NCI-H774 (cell line): ENCODE measurements around the gene SNRNP70.
A peak's percentile ranks its signal among the peaks of the same experiment; 100 is the strongest.
"Not testable (repeated sequence)": the region's sequence is repeated elsewhere in the genome, so short reads cannot be mapped to it uniquely, and the experiment has no call there.

Experiments
- DNase-seq: peaks from one replicate; lab custom pipeline; 2025; lab: John Stamatoyannopoulos, UW

SNRNP70 gene

DNA sequence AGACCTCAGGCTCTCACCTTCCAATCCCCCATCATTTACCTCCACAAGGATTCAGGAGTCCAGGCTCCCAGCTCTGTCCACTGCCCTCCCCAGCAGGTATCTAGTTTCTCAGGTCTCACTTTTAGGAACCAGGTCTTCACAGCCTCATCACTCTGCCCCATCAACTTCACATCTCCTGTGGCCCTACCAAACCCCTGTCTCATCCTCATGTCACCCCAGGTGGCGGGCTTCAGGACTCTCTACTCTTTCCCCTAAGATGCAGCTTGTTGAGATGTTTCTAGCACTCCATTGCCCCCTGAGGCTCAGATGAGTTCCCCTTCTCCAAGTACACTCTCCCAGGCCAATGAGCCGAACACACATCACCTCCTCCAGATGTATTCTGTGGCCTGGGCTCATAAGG is 35.6 kb downstream of the SNRNP70 start:
- no peak for DNase-seq

GRCh38 chr19:49121841-49122240 is 36.6 kb downstream of the SNRNP70 start:
- not testable (repeated sequence) for DNase-seq

DNA sequence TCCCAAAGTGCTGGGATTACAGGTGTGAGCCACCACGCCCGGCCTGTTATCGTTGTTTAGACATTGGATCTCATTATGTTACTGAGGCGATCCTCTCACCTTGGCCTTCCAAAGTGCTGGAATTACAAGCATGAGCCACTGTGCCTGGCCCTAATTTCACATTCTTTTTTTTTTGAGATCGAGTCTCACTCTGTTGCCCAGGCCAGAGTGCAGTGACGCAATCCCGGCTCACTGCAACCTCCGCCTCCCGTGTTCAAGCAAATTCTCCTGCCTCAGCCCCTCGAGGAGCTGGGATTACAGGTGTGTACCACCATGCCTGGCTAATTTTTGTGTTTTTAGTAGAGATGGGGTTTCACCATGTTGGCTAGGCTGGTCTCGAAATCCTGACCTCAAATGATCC is 38.0 kb downstream of the SNRNP70 start:
- DNase-seq = not testable (repeated sequence)

DNA sequence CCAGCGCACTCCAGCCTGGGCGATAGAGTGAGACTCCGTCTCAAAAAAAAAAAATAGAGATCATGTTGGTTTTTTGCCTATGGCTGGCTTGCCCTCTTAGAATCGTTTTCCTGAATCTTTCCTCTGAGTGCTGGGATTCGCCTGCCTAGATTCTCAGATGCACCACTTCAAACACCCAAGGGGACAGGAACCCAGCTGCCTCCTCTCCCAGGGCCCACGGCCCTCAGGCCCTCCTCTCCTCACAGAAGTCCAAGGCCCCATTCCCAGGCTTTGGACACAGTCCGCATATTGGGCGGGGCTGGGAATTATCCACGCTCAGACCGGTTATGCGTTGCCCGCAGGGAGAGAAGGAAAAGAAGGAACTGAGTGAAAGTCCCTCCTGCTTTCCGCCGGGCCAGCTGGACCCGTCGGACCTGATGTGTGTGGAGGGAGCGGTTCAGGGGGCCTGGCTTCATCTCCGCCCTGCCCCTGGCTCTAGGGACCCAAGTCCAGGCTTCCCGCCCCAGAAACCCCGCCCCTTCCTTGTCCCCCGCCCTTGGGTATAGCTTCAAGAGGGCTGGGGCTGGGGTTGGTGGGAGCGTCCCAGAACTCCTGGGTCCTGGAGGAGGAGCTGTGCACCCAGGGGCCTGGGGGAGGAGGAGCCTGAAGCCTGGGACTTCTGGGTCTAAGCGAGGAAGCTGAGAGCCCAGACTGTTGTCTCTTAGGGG is 39.9 kb downstream of the SNRNP70 start:
- DNase-seq = no peak

GRCh38 chr19:49126575-49126974 is 41.3 kb downstream of the SNRNP70 start:
- no peak for DNase-seq

DNA sequence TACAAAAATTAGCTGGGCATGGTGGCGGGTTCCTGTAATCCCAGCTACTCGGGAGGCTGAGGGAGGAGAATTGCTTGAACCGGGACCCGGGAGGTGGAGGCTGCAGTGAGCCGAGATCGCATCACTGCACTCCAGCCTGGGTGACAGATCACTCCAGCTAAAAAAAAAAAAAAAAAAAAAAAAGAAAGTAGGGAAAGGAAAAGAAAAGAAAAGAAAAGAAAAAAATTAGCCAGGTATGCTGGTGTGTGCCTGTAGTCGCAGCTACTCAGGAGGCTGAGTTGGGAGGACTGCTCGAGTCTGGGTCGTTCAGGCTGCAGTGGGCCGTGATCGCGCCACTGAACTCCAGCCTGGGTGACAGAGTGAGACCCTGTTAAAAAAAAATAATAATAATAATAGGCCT is 42.0 kb downstream of the SNRNP70 start:
- DNase-seq = not testable (repeated sequence)

DNA sequence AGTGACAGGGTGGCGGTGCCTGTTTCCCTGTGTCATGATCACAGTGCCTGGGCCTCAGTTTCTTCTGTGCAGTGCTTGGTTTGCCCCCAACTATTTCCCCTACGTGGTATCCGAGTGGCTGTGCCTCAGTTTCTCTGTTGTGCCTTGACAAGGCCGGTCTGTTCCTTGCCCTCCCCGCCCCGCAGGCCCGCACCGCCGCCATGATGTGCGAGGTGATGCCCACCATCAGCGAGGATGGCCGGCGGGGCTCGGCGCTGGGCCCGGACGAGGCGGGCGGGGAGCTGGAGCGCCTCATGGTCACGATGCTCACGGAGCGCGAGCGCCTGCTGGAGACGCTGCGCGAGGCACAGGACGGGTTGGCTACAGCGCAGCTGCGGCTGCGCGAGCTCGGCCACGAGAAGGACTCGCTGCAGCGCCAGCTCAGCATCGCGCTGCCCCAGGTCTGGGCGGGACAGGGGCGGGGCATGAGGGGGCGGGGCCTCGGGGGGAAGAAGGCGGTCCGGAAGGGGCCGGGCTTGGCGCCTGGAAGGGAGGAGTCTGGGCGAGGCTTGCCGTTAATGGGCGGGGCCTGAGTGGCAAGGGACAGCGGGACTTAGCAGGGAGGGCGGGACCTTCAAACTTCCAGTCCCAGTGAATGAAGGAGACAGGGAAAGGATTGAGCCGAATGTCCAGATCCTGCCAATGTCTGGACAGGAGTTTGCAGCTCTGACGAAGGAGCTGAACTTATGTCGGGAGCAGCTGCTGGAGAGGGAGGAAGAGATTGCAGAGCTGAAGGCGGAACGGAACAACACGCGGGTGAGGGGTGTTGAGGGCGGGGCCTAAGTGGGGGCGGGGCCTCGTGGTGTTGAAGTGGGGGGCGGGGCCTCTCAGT is 42.7 kb downstream of the SNRNP70 start:
- DNase-seq = peak; percentile 94

DNA sequence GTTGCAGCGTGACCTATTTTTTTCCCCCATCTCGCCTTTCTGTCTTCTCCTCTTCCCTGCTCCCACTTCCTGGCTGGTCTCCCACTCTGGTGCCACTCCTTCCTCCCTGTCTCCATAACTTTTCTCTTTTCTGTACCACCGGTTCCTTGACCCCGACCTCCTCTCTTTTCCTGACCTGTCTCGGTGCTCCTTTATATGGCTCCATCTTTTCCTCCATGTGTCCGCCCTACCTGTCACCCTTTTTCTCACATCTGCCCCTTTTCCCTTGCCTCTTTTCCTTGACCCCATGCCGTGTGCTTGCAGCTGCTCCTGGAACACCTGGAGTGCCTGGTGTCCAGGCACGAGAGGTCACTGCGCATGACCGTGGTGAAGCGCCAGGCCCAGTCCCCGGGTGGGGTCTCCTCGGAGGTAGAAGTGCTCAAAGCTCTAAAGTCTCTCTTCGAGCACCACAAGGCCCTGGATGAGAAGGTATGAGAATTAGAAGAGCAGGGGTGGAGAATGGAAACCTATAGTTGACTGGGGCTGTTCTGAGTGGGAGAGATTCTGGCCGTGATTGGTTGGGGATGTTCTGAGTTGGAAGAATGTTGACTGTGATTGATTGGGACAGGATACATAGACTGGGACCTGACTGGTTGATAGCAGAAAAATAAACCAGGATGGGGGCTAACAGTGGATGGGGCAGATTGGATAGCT is 43.4 kb downstream of the SNRNP70 start:
- DNase-seq = peak; percentile 32

GRCh38 chr19:49129238-49129583 is 44.0 kb downstream of the SNRNP70 start:
- DNase-seq = no peak

DNA sequence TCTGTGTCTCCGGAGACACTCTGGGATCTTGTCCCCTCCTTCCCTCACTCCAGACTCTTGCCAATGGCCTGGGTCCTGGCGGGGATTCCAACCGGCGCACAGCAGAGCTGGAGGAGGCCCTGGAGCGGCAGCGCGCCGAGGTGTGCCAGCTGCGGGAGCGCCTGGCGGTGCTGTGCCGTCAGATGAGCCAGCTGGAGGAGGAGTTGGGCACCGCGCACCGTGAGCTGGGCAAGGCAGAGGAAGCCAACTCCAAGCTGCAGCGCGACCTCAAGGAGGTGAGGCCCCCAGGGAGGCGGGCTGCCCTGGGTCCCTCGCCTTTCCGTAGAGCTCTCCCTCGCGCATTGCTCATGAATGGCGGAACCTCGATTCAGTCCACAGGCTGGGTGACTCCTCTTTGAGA is 45.1 kb downstream of the SNRNP70 start:
- DNase-seq = no peak

DNA sequence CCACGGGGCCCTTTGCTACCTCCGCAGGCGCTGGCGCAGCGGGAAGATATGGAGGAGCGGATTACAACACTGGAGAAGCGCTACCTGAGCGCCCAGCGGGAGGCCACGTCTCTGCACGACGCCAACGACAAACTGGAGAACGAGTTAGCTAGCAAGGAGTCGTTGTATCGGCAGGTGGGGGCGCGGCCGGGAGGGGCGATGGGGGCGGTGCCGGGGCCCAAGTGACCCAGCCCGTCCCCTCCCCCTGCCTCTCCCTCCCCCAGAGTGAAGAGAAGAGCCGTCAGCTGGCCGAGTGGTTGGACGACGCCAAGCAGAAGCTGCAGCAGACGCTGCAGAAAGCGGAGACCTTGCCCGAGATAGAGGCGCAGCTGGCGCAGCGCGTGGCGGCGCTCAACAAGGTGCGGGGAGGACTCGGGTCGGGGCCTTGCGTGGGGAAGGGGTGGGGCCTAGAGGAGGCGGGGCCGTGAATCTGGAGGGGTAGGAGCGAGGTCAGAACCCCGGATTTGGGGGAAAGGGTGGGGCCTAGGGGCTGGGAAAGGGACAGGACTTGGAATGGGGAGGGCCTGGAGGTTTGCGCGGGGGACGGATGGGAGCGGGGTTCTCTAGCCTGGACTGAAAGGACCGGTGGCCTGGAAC is 47.8 kb downstream of the SNRNP70 start:
- DNase-seq = no peak

- DNase-seq = peak; percentile 17
Observed at GRCh38 chr19:49133621-49134454, 48.6 kb downstream of the SNRNP70 start.

- DNase-seq = no peak
Observed at GRCh38 chr19:49135686-49136085, 50.4 kb downstream of the SNRNP70 start.

DNA sequence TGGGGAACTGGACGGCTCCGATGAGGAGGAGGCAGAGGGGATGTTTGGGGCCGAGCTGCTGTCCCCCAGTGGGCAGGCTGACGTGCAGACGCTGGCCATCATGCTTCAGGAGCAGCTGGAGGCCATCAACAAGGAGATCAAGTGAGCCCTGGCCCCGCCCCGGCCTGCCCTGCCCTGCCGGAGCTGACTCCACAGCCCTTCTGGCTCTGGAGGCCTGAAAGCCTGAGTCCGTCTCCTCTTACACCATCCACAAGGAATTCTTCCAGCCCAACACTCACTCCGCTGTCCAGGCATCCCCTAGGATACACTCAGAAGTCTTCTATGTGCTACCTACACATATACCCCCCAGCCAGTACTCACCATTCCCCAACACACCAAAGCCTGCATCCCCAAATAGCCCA is 51.5 kb downstream of the SNRNP70 start:
- no peak for DNase-seq

- no peak for DNase-seq
Observed at GRCh38 chr19:49140951-49141350, 55.7 kb downstream of the SNRNP70 start.

DNA sequence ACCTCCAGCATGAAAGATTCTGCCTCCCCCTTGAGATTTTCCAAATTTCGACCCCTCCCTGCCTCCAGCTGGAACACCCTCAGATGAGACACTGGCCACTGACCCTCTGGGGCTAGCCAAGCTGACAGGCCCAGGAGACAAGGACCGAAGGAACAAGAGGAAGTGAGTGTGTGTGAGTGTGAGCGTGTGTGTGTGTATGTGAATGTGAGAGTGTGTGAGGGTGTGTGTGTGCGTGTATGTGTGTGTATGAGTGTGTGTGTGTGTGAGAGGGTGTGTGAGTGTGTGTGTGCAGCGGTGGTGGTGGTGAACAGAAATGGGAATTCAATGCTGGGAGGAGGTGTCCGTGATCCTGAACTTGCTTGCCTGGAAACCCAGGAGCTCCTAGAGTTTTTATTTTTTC is 56.1 kb downstream of the SNRNP70 start:
- DNase-seq = no peak

DNA sequence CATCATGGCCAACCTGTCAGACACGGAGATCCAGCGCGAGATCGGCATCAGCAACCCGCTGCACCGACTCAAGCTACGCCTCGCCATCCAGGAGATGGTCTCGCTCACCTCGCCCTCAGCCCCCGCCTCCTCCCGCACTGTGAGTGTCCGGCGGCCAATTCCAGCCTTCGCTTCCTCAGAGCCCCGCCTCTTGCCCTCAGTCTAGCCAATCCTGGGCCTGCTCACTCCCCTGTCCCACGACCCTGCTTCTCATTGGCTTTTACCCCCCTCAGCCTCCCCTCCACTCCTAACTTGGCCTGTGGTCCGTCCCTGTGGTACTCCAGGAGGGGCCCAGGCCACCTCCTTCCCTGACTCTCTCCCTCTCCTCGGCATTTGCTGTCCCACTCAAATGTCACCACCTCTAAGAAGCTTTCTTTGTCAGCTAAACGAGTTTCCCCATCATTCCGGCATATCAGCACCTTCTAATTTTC is 57.6 kb downstream of the SNRNP70 start:
- peak; percentile 89 for DNase-seq

DNA sequence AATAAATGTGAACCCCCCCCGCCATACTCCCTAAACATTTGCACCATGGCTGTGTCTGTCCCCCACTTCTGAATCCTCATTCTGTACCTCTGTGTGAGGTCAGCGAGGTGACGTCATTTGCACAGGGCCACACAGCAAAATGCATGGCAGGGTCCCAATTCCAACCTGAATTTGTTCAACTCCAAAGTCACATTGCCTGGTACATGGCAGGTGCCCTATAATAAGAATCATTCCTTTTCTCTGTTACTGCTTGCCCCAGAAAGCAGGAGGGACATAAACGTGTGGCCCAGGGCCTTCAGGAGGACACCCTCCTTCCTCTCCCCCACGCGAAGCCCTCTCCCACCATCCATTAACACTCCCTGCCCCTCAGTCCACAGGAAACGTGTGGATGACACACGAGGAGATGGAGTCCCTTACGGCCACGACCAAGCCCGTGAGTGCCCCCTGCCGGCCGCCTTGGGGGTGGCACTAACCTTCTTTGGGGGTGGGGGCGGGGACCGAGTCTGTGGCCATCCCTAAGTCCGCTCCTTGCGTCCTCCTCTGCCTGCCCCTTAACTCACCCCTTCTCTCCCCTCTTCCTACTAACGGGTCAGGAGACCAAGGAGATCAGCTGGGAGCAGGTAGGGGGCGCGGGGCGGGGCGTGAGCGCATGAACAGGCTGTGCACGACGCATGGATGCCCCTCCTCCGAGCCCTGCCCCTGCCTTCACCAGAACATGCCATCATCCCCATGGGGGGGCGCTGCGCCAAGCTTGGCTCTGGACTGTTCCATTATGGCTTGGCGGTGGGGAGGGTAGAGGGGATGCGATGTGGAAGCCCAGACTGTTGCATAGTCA is 60.5 kb downstream of the SNRNP70 start:
- peak; percentile 56 for DNase-seq

DNA sequence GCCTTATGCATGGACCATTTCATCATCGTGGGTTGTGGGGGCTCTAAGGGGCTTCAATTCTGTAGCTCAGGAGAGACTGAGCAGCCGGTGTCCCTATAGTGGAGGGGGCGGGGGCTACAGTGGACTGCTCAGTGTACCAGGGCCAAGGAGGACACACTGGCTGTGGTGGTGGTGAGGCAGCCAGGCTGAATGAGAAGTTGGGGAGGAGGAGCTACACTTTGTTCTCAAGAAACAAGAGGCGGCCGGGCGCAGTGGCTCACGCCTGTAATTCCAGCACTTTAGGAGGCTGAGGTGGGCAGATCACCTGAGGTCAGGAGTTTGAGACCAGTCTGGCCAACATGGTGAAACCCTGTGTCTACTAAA is 61.1 kb downstream of the SNRNP70 start:
- DNase-seq = not testable (repeated sequence)

- no peak for DNase-seq
Observed at GRCh38 chr19:49148044-49148682, 62.9 kb downstream of the SNRNP70 start.
